HG02678 (cell line): ENCODE measurements around the gene RUNX3.

Source experiments
- ATAC-seq: cut with Tn5 transposase; IDR thresholded peaks from one replicate; pipeline ENCODE4 v1.9.1; 2021; ENCODE audit warnings: mild to moderate bottlenecking, moderate library complexity; ENCODE audit not compliant: unreplicated experiment

RUNX3 gene

GRCh38 chr1:24867084-24867870 is 62.8 kb downstream of the RUNX3 start:
- no peak for ATAC-seq

GRCh38 chr1:24866211-24867083 is 63.6 kb downstream of the RUNX3 start:
- ATAC-seq = no peak

- ATAC-seq = no peak
These were observed 64.5 kb downstream of the RUNX3 start for GRCh38 chr1:24865587-24865986.

GRCh38 chr1:24865168-24865567 is 64.9 kb downstream of the RUNX3 start:
- ATAC-seq = no peak

- no peak for ATAC-seq
These were observed 65.7 kb downstream of the RUNX3 start for GRCh38 chr1:24864370-24864777.

- no peak for ATAC-seq
These were observed 67.1 kb downstream of the RUNX3 start for GRCh38 chr1:24862775-24863483.

GRCh38 chr1:24861821-24862727 is 68.0 kb downstream of the RUNX3 start:
- ATAC-seq = no peak

- ATAC-seq = no peak
These were observed 69.2 kb downstream of the RUNX3 start for GRCh38 chr1:24860841-24861240.

- no peak for ATAC-seq
These were observed 70.7 kb downstream of the RUNX3 start for GRCh38 chr1:24859063-24860010.

GRCh38 chr1:24858277-24858676 is 71.8 kb downstream of the RUNX3 start:
- no peak for ATAC-seq

- no peak for ATAC-seq
These were observed 72.5 kb downstream of the RUNX3 start for GRCh38 chr1:24857507-24858133.

- ATAC-seq = no peak
These were observed 73.1 kb downstream of the RUNX3 start for GRCh38 chr1:24856787-24857506.

GRCh38 chr1:24855474-24855873 is 74.6 kb downstream of the RUNX3 start:
- ATAC-seq = no peak

GRCh38 chr1:24853649-24854048 is 76.4 kb downstream of the RUNX3 start:
- ATAC-seq = no peak

- no peak for ATAC-seq
These were observed 79.7 kb downstream of the RUNX3 start for GRCh38 chr1:24850328-24850920.

- ATAC-seq = no peak
These were observed 80.3 kb downstream of the RUNX3 start for GRCh38 chr1:24849672-24850295.
